Lower leg skin (tissue), 4 donors: ENCODE results near the gene SLC37A1. TPM values are rescaled to one million over a fixed set of nuclear protein-coding genes. Genes with fewer than 3 reads are reported as not detected.

Experiments used
- DNase-seq, 2 donors: peaks; one replicate each; pipeline ENCODE4 v3.0.0-alpha.2; 2019; ENCODE audit warnings: low spot score in 2 of 2
- H3K4me3 ChIP-seq: fragments of 200-600 bp; sonication (generic); 2 replicates; pipeline ENCODE4 v1.5.1; 2017; ENCODE audit warnings: mild to moderate bottlenecking, low read depth; ENCODE audit not compliant: poor library complexity, severe bottlenecking
- POLR2A ChIP-seq, 2 donors: fragments of 450-650 bp; IDR thresholded peaks; one replicate each; pipeline ENCODE4 v1.6.1; 2016 to 2017; ENCODE audit warnings: antibody characterized with exemption in 2 of 2, mild to moderate bottlenecking in 1 of 2, moderate library complexity in 1 of 2
- WGBS, 2 donors: methylation state at CpG; one replicate each; pipeline ENCODE4 v1.1.5; 2018; 5-methylcytosine and 5-hydroxymethylcytosine counted together
- intact Hi-C: fragments of 100-400 bp; cut with DNase I; formaldehyde crosslinking; loops from one replicate; pipeline ENCODE4 v1.15.0; 2023; ENCODE audit warnings: low total_unique reads
- total RNA-seq, 4 donors: library from RNA; depleted of rRNA; stranded (reverse); fragments of >200 nt; gene quantifications; one replicate each; pipeline ENCODE4 v1.1.0, GENCODE V29; 2016
- TF ChIP-seq, protein P1 (sequence below), 3 donors: fragments of 450-650 bp; IDR thresholded peaks; one replicate each; pipeline ENCODE4 v1.5.1; 2016; ENCODE audit warnings: antibody characterized with exemption in 3 of 3, mild to moderate bottlenecking in 3 of 3, moderate library complexity in 2 of 3

Gene SLC37A1
- total RNA-seq, 4 donors from 2014 or later: 7.4 to 19.2 (median 16.9) TPM

- TF ChIP-seq POLR2A (IDR thresholded peaks at IDR 0.05): no peak
- TF ChIP-seq, protein P1, sequence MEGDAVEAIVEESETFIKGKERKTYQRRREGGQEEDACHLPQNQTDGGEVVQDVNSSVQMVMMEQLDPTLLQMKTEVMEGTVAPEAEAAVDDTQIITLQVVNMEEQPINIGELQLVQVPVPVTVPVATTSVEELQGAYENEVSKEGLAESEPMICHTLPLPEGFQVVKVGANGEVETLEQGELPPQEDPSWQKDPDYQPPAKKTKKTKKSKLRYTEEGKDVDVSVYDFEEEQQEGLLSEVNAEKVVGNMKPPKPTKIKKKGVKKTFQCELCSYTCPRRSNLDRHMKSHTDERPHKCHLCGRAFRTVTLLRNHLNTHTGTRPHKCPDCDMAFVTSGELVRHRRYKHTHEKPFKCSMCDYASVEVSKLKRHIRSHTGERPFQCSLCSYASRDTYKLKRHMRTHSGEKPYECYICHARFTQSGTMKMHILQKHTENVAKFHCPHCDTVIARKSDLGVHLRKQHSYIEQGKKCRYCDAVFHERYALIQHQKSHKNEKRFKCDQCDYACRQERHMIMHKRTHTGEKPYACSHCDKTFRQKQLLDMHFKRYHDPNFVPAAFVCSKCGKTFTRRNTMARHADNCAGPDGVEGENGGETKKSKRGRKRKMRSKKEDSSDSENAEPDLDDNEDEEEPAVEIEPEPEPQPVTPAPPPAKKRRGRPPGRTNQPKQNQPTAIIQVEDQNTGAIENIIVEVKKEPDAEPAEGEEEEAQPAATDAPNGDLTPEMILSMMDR (IDR thresholded peaks at IDR 0.05): no peak
- intact Hi-C loops: no loop called here
- 89 to 90% methylated on average over 16 of the region's 16 CpGs for WGBS, 2 donors
- H3K4me3 ChIP-seq: no peak overlapping the region
- DNase-seq: peak in 1 of 2 donors; percentile 70
Observed at GRCh38 chr21:42512346-42513034, 1.2 kb upstream of the SLC37A1 start.

GRCh38 chr21:42513985-42514882 is 582 bp downstream of the SLC37A1 start:
- TF ChIP-seq, protein P1 (IDR thresholded peaks at IDR 0.05): no peak
- TF ChIP-seq POLR2A (IDR thresholded peaks at IDR 0.05): no peak
- intact Hi-C loops: no loop called here
- peak in 1 of 2 donors; percentile 91 for DNase-seq
- WGBS, 2 donors: 1 to 2% methylated on average over 37 to 64 of the region's 77 CpGs
- peak overlapping the region; percentile 68 for H3K4me3 ChIP-seq

DNA sequence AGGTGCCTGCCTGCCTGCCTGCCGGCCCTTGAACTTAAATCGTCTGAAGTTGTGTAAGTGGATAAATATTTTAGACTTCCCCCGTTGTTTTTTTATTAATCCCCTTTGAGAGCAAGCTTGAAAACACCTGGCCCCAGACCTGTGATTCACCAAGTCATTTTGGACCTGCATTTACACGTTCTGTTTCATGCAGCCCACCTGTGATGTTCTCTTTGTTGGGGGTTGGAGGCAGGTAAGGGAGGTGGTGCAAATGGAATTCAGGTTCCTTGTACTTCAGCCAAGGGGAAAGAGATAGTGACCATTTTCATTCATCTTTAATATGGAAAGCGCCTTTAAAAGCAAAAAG is 1.2 kb downstream of the SLC37A1 start:
- intact Hi-C loops: no loop called here
- DNase-seq: no peak
- TF ChIP-seq, protein P1 (IDR thresholded peaks at IDR 0.05): no peak
- no peak for TF ChIP-seq POLR2A (IDR thresholded peaks at IDR 0.05)
- peak overlapping the region; percentile 68 for H3K4me3 ChIP-seq
- WGBS, 2 donors: 25 to 29% methylated on average over 5 of the region's 5 CpGs

- intact Hi-C loops: no loop called here
- H3K4me3 ChIP-seq: no peak overlapping the region
- DNase-seq: peak in 1 of 2 donors; percentile 63
- TF ChIP-seq, protein P1 (IDR thresholded peaks at IDR 0.05): no peak
- no peak for TF ChIP-seq POLR2A (IDR thresholded peaks at IDR 0.05)
- WGBS, 2 donors: 76 to 90% methylated on average over 12 of the region's 12 CpGs
Observed at GRCh38 chr21:42515708-42516502, 2.3 kb downstream of the SLC37A1 start.

DNA sequence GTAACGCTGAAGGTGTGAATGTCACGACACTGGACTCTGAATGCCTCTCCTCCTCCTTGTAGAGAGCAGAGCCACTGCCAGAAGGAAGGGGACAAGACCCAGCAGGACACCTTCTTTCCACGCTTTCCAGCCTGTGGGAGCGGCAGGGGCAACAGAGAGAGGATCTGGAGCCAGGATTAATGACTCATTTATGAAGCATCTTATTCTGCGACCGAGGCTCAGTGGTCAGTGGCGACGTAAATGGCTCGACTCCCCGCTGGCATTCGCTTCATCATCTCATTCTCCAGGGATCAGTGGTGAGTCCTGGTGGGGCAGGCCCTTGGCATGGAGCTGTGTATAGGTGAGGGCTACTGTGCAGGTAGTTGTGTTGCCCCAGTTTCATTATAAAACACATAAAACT is 4.6 kb downstream of the SLC37A1 start:
- peak in 1 of 2 donors; percentile 81 for DNase-seq
- no peak for TF ChIP-seq POLR2A (IDR thresholded peaks at IDR 0.05)
- TF ChIP-seq, protein P1 (IDR thresholded peaks at IDR 0.05): no peak
- intact Hi-C loops: no loop called here
- 75 to 81% methylated on average over 11 of the region's 11 CpGs for WGBS, 2 donors
- no peak overlapping the region for H3K4me3 ChIP-seq
